CD4-positive, CD25-positive, alpha-beta regulatory T cell (primary cell): ENCODE measurements around the gene RHBDD2. TPM values are rescaled to one million over a fixed set of nuclear protein-coding genes. Genes with fewer than 3 reads are reported as not detected.

Source experiments
- ATAC-seq, 2 donors: fragments of 150-1000 bp; cut with Tn5 transposase; one replicate each; pipeline ENCODE4 v1.10.0; 2021; ENCODE audit warnings: low read depth in 2 of 2, moderate number of reproducible peaks in 2 of 2, moderate library complexity in 1 of 2
- DNase-seq, 3 donors: peaks; one replicate each; pipeline versions ENCODE4 v3.0.0 to v3.0.0-alpha.2; 2012 to 2022; ENCODE audit warnings: mixed read lengths in 1 of 3
- H3K27ac ChIP-seq: one replicate; pipeline ENCODE4 v1.7.0; 2013; ENCODE audit warnings: mild to moderate bottlenecking, low read length; ENCODE audit not compliant: insufficient read depth, poor library complexity, severe bottlenecking
- H3K27me3 ChIP-seq: one replicate; pipeline ENCODE4 v1.7.0; 2013; ENCODE audit warnings: low read length; ENCODE audit not compliant: control insufficient read depth, insufficient read depth
- H3K36me3 ChIP-seq: one replicate; pipeline ENCODE4 v1.7.0; 2013; ENCODE audit warnings: mild to moderate bottlenecking, low read length, moderate library complexity; ENCODE audit not compliant: control insufficient read depth, insufficient read depth
- H3K4me1 ChIP-seq: 2 replicates; pipeline ENCODE4 v1.7.0; 2013; ENCODE audit warnings: mild to moderate bottlenecking, low read length; ENCODE audit not compliant: insufficient read depth, control insufficient read depth, poor library complexity, severe bottlenecking
- H3K4me3 ChIP-seq: one replicate; pipeline ENCODE4 v1.7.0; 2013; ENCODE audit warnings: low read depth, mild to moderate bottlenecking, low read length, moderate library complexity
- H3K9me3 ChIP-seq, 2 experiments: 1 replicate in 1 of 2; 2 replicates in 1 of 2; pipeline ENCODE4 v1.7.0; 2013; ENCODE audit warnings: low read length in 2 of 2, mild to moderate bottlenecking in 1 of 2, moderate library complexity in 1 of 2; ENCODE audit not compliant: control insufficient read depth in 2 of 2
- H3K27ac Mint-ChIP-seq, 3 donors: one replicate each; pipeline ENCODE4 v1.8.0; 2020 to 2022; ENCODE audit warnings: mild to moderate bottlenecking in 3 of 3, mixed read lengths in 3 of 3, moderate library complexity in 2 of 3
- H3K27me3 Mint-ChIP-seq: one replicate; pipeline ENCODE4 v1.8.0; 2022; ENCODE audit warnings: mild to moderate bottlenecking, mixed read lengths
- H3K36me3 Mint-ChIP-seq: one replicate; pipeline ENCODE4 v1.8.0; 2020; ENCODE audit warnings: mixed read lengths
- H3K4me1 Mint-ChIP-seq, 4 donors: one replicate each; pipeline ENCODE4 v1.8.0; 2020 to 2022; ENCODE audit warnings: mixed read lengths in 4 of 4, mild to moderate bottlenecking in 1 of 4
- H3K4me3 Mint-ChIP-seq, 4 donors: one replicate each; pipeline ENCODE4 v1.8.0; 2020 to 2022; ENCODE audit warnings: mild to moderate bottlenecking in 4 of 4, mixed read lengths in 4 of 4, moderate library complexity in 3 of 4
- H3K9me3 Mint-ChIP-seq, 7 donors: one replicate each; pipeline ENCODE4 v1.8.0; 2020 to 2022; ENCODE audit warnings: mixed read lengths in 7 of 7, mild to moderate bottlenecking in 3 of 7, moderate library complexity in 2 of 7
- polyA plus RNA-seq, 4 donors: library from polyadenylated mRNA; unstranded; fragments of 300-500 nt; fragmentation: Illumina TruSeq; gene quantifications; one replicate each; pipeline ENCODE4 v1.2.3, GENCODE V29; 2021
- total RNA-seq: library from RNA; stranded (reverse); gene quantifications from one replicate; pipeline ENCODE4 v1.2.3, GENCODE V29; 2022

Gene RHBDD2
- total and polyA plus RNA-seq, 5 donors from 2014 or later, result 118 to 194 (median 125) TPM

DNA sequence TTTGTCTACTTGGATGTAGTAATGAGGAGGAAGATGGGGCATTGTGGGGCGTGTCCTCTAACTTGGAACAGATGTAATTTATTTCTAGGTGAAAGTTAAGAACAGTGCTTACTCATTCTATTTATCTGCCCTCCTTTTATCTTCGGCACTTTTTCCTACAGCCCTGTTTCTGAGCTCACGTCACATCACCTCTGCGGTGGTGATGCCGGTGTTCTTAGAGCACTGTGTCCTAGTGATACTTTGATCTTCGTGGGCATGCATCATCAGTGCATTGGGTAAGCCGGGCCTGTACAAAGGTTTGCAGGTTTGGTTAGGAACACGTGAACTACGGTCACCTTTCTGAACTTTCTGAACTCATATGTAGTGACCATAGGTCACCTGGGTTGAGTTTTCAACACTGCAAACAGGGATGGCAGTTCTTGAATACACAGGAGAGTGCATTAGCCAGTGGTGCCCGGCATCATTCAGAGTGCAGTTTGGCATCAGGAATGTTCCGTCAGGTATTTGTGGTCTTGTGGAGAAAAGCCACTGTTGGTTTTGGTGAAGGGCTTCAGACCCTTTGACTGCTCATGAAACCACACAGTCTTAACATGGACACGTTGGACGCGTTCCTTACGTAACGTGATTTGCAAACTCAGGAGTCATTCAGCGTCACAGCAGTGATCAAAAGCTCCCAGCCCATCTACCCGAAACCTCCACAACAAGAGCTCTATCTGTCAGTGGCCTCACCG, 41.8 kb downstream of the RHBDD2 start:
- Mint-ChIP-seq H3K27ac (peak overlapping the region in 1 of 3 donors; percentile 68), H3K9me3 (no peaks in the 10 kb centered on the region), H3K27me3 (peaks cover 8% of the 10 kb centered on the region), H3K4me1 (peaks cover 0 to 63% (median 39%) of the 10 kb centered on the region in 4 donors), H3K36me3 (peaks cover 14% of the 10 kb centered on the region), H3K4me3 (peak overlapping the region in 3 of 4 donors; percentile 8 to 38 (median 35))
- DNase-seq (peak; percentile 8 to 56 (median 43)), ATAC-seq (peak; percentile 79 to 83)
- Histone ChIP-seq H3K4me3 (no peak overlapping the region), H3K9me3 (no peaks in the 10 kb centered on the region), H3K27ac (no peak overlapping the region), H3K4me1 (peaks cover 17% of the 10 kb centered on the region), H3K36me3 (no peaks in the 10 kb centered on the region), H3K27me3 (no peaks in the 10 kb centered on the region)

DNA sequence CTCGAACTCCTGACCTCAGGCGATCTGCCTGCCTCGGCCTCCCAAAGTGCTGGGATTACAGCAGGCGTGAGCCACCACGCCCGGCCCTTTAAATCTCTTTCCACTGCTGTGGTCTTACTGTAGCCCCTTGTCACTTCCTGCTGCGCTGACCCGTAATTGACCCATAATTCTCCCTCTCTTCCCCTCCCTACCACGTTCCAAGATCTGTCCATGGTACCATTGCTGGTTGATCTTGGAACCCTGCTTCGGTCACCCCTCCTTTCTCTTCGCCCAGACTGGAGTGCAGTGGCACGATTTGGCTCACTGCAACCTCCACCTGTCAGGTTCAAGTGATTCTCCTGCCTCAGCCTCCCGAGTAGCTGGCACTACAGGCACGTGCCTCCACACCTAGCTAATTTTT, 42.6 kb downstream of the RHBDD2 start:
- no peak overlapping the region for H3K27ac ChIP-seq
- Mint-ChIP-seq H3K4me3 (peak overlapping the region in 2 of 4 donors; percentile 38 to 50), H3K4me1 (peaks cover 0 to 60% (median 37%) of the 10 kb centered on the region in 4 donors), H3K27me3 (peaks cover 5% of the 10 kb centered on the region), H3K36me3 (peaks cover 18% of the 10 kb centered on the region), H3K9me3 (no peaks in the 10 kb centered on the region), H3K27ac (no peak overlapping the region)
- peaks cover 8% of the 10 kb centered on the region for H3K4me1 ChIP-seq
- H3K4me3 ChIP-seq, result no peak overlapping the region
- H3K27me3 ChIP-seq, result no peaks in the 10 kb centered on the region
- DNase-seq (no peak), ATAC-seq (no peak)
- no peaks in the 10 kb centered on the region for H3K9me3 ChIP-seq
- no peaks in the 10 kb centered on the region for H3K36me3 ChIP-seq

DNA sequence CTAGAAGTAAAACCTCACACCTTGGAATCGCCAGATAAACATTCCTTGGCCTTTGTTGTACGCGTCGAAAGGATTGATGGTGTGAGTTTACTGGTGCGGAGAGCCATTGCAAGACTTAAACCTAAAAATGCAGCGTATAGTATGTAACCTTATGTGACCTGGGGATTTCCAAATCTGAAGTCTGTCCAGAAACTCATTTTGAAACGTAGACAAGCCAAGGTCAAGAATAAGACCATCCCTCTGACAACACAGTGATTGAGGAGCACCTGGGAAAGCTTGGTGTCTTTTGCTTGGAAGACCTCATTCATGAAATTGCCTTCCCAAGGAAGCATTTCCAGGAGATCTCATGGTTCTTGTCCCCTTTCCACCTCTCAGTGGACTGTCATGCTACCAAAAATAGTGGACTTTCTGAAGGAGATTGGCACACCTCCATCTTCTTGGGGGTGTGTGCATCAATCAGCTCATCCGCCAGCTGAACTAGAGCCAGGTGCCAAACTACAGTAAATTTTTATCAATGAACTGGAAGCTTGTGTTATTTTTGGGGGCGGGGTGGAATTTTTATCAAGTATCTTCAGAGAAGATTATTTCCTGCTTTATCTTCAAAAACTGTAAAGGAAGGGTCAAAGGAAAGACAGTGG, 44.3 kb downstream of the RHBDD2 start:
- peaks cover 7% of the 10 kb centered on the region for H3K4me1 ChIP-seq
- DNase-seq, result no peak
- H3K36me3 ChIP-seq, result no peaks in the 10 kb centered on the region
- Mint-ChIP-seq H3K27me3 (peaks cover 5% of the 10 kb centered on the region), H3K36me3 (peaks cover 18% of the 10 kb centered on the region), H3K4me1 (peaks cover 0 to 55% (median 33%) of the 10 kb centered on the region in 4 donors), H3K27ac (peak overlapping the region in 1 of 3 donors; percentile 42), H3K9me3 (no peaks in the 10 kb centered on the region), H3K4me3 (no peak overlapping the region)
- no peaks in the 10 kb centered on the region for H3K9me3 ChIP-seq
- no peaks in the 10 kb centered on the region for H3K27me3 ChIP-seq
- ATAC-seq, result no peak
- no peak overlapping the region for H3K27ac ChIP-seq
- no peak overlapping the region for H3K4me3 ChIP-seq

DNA sequence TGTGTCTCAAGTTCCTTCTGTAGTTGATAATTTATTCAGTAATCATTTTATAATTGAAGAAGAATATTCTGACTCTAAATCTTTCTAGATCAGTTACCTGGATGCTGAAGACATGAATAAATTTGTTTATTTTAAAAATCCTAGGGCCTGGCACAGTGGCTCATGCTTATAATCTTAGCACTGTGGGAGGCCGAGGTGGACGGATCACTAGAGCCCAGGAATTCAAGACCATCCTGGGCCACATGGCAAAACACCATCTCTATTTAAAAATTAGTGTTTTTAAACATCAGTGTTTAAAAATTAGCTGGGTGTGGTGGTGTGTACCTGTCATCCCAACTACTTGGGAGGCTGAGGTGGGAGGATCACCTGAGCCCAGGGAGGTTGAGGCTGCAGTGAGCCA, 45.4 kb downstream of the RHBDD2 start:
- ATAC-seq (no peak), DNase-seq (no peak)
- Mint-ChIP-seq H3K9me3 (no peaks in the 10 kb centered on the region), H3K27me3 (peaks cover 5% of the 10 kb centered on the region), H3K36me3 (peaks cover 18% of the 10 kb centered on the region), H3K4me1 (peaks cover 0 to 55% (median 32%) of the 10 kb centered on the region in 4 donors), H3K4me3 (no peak overlapping the region), H3K27ac (no peak overlapping the region)
- Histone ChIP-seq H3K4me3 (no peak overlapping the region), H3K4me1 (peaks cover 14% of the 10 kb centered on the region), H3K9me3 (no peaks in the 10 kb centered on the region), H3K27ac (no peak overlapping the region), H3K36me3 (no peaks in the 10 kb centered on the region), H3K27me3 (no peaks in the 10 kb centered on the region)

DNA sequence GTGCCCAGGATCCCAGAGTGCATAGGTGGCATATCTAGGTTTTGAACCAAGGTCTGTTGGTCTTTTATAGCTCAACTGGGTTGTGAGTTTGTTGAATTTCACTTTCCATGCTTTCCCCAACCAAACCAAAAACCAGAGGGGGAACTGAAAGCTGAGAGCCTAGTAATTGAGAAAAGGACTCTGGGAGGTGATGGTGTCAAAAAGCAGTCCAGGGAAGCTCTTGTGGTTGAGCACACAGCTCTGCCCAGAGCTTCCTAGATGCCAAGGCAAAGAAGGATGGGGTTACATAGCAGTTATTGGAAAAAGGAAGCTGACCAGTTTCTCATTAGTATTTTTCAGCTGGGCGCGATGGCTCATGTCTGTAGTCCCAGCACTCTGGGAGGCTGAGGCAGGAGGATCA, 46.1 kb downstream of the RHBDD2 start:
- Mint-ChIP-seq H3K27ac (peak overlapping the region in 1 of 3 donors; percentile 55), H3K4me3 (no peak overlapping the region), H3K4me1 (peaks cover 0 to 56% (median 30%) of the 10 kb centered on the region in 4 donors)

DNA sequence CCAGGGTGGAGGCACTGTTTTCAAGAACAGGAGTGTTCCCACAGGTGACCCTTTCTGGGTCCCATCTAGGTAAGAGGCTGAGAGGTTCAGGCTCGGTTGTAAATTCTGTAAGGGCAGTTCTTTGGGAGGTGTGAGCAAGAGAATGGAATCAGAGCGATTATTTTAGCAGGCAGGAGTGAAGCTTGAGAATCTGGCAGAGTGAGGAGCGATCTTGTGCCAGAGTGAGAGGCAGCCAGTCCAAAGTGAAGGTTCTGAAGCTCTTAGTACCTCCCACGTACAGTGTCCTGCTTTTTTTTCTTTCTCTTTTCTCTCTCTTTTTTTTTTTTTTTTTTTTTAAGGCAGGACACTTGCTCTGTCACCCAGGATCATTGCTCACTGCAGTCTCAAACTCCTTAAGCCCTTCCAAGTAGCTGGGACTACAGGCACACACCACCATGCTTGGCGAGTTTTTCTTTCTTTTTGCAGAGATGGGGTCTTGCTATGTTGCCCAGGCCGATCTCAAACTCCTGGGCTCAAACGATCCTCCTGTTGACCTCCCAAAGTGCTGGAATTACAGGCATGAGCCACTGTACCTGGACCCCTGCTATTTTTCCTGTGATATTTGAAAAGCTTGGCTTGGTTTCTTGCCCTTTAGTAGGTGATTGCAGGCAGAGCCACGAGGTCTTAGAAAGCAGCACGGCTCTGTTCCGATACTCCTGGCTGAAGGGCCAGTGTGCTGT, 47.0 kb downstream of the RHBDD2 start:
- Mint-ChIP-seq H3K9me3 (no peaks in the 10 kb centered on the region), H3K4me3 (peak overlapping the region in 3 of 4 donors; percentile 32 to 48 (median 33)), H3K27ac (peak overlapping the region; percentile 50 to 77 (median 72)), H3K4me1 (peaks cover 0 to 49% (median 27%) of the 10 kb centered on the region in 4 donors), H3K36me3 (peaks cover 13% of the 10 kb centered on the region), H3K27me3 (peaks cover 5% of the 10 kb centered on the region)
- ATAC-seq (no peak), DNase-seq (no peak)
- Histone ChIP-seq H3K27ac (no peak overlapping the region), H3K36me3 (no peaks in the 10 kb centered on the region), H3K9me3 (no peaks in the 10 kb centered on the region), H3K27me3 (no peaks in the 10 kb centered on the region), H3K4me3 (no peak overlapping the region), H3K4me1 (peaks cover 7% of the 10 kb centered on the region)

More for the DNA sequence above, 46.1 kb downstream of the RHBDD2 start:
- Mint-ChIP-seq H3K36me3 (peaks cover 18% of the 10 kb centered on the region), H3K9me3 (no peaks in the 10 kb centered on the region), H3K27me3 (peaks cover 5% of the 10 kb centered on the region)
- Histone ChIP-seq H3K36me3 (no peaks in the 10 kb centered on the region), H3K4me3 (no peak overlapping the region), H3K4me1 (peaks cover 14% of the 10 kb centered on the region), H3K9me3 (no peaks in the 10 kb centered on the region), H3K27ac (no peak overlapping the region), H3K27me3 (no peaks in the 10 kb centered on the region)
- ATAC-seq (no peak), DNase-seq (no peak)

DNA sequence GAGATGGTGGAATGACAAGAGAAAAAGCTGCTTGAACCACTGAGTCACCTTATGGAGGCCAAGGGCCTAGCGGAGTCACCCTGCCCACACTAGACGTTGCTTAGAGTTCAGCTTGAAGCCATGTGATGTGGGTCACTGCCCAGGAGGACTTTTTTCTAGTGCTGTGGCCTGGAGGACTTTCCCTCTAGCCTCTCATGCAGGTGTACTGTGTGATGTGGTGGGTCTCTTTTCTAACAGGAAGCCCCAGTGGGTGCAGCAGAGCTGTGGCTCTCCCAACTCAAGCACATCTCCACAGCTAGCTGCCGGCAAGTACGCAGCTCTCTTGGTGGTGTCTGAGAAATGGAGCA, 49.7 kb downstream of the RHBDD2 start:
- Histone ChIP-seq H3K27me3 (no peaks in the 10 kb centered on the region), H3K9me3 (no peaks in the 10 kb centered on the region), H3K36me3 (no peaks in the 10 kb centered on the region), H3K4me1 (peaks cover 7% of the 10 kb centered on the region), H3K4me3 (peak overlapping the region; percentile 51), H3K27ac (no peak overlapping the region)
- H3K27ac Mint-ChIP-seq, result peak overlapping the region; percentile 77 to 82 (median 78)
- ATAC-seq (peak; percentile 82 to 85), DNase-seq (peak in 2 of 3 donors; percentile 49 to 65)
- peaks cover 0 to 44% (median 15%) of the 10 kb centered on the region in 4 donors for H3K4me1 Mint-ChIP-seq
- H3K4me3 Mint-ChIP-seq, result peak overlapping the region in 2 of 4 donors; percentile 59 to 62
- H3K9me3 Mint-ChIP-seq, result no peaks in the 10 kb centered on the region
- peaks cover 5% of the 10 kb centered on the region for H3K27me3 Mint-ChIP-seq
- H3K36me3 Mint-ChIP-seq, result peaks cover 8% of the 10 kb centered on the region
